Measurements from ENCODE around the gene CXorf66. TPM values are rescaled to one million over a fixed set of nuclear protein-coding genes. Genes with fewer than 3 reads are reported as not detected.
"Not testable (repeated sequence)": the region's sequence is repeated elsewhere in the genome, so short reads cannot be mapped to it uniquely, and the experiment has no call there.

The CXorf66 gene, protein sequence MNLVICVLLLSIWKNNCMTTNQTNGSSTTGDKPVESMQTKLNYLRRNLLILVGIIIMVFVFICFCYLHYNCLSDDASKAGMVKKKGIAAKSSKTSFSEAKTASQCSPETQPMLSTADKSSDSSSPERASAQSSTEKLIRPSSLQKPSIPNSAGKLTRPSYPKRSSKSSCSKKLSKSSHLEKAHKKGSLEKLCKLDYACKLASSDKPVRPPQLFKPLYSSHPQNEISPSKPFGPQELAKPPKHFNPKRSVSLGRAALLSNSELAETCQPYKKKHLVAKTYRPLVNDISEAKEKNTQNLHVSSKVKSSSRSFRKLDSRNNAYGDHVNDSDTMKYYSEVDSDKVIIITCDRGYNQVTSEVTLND
- not detected for polyA plus RNA-seq (ENCODE audit: insufficient read depth in 1 of 5, insufficient read length in 5 of 5, low replicate concordance in 1 of 5)
- long read RNA-seq, donor 1: 0 reads
- long read RNA-seq, donor 2: 0 reads
- long read RNA-seq, donor 3: 0 reads
- long read RNA-seq, donor 4: 0 reads
- long read RNA-seq, donor 5: 0 reads
- long read RNA-seq, donor 6: 0 reads
- long read RNA-seq, donor 7: 0 reads
- long read RNA-seq, donor 8: 0 reads

DNA sequence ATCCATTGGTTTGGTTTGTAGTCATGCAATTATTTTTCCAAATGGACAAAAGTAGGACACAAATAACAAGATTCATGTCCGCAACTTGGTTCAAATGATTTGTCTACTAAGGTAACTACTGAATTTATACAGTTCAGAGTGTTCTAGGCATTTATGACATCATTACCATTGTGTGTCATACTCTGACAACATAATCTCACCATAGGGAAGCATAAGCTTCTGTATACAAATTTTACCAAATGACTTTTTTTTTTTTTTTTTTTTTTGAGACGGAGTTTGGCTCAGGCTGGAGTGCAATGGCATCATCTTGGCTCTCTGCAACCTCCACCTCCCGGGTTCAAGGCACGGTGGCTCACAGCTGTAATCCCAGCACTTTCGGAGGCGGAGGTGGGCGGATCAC is at the start of gene CXorf66:
Gene CXorf66, minus strand, starts transcription at position 101 of the 400 bp plus-strand sequence. Its CDS starts 25 bp downstream, at position 76.
- no peak for DNase-seq

DNA sequence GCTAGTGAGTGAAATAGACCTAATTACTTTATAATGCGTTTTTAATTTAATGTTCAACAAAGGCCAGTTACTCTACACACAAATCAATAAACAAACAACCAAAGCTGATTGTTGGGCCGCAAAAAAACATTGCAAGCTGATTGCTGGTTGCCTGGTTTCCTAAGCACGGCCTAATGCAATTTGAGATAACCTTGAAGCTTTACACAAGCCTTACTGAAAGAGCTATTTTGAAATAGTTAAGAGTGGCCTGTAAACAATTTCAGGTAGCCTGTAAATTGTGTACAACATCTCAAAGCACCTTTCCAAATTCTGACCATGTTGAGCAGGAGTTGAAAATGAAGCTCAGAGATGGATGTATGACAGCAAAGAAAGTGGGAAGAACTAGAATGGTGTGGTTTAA is 17.5 kb upstream of the CXorf66 start:
- no peak for DNase-seq

DNA sequence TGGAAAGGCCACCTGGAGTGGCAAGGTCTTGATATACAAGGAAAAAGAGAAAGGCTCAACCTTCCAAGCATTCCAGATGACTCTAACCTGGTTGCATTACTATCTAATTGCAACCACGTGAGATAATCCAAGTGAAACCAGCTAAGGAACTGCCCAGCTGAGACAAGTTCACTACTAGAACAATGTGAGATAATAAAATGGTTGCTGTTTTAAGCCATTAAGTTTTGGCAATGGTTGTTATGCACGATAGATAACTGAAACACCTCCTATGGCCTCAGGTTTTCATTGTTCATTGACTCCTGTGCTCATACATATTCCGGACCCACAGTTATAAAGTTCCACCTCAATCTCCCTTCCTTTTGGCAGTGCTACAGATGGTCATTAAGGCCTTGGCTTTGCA is 9.2 kb upstream of the CXorf66 start:
- no peak for DNase-seq

DNA sequence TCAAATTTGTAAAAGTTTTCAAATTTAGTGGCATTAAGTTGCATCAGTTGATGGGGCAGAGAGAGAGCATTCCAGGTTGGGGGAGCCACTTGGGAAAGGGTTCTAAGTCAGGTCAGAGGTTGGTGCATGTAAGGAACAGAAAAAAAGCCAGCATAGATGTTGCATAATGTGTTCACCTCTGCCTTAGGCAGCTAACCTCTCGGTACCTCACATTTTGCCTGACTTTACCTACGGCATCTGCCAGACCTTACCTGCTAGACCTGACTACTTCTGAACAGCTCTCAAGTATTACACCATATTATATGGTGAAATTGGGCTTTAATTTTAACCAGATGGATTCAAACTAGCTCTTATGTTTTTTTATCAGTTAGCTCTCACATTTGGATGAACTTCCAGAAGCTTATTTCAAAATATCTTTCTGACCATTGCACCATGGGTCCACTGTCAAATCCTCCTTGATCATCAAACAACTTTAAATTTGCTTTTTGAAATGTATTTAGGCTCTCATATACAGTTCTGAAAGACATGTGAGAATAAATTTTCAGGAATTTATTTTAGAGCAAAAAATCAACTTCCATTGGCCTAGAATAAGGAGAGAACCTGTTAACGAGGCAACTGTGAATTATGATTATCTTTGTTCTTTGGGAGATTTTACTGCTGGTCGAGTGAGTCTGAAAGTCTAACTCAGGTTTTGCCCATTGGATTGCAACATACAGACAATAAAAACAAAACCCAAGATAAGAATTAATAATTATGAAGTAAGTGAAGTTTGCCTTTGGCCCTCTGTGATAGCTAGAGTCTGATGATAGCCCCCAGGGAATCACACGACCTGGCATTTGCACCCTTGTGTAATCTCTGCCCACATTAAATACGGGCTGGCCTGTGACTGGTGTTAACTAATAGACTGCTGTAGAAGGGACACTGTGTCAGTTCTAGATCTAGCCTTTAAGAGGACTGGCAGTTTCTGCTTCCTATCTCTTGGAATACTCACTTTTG is 7.6 kb upstream of the CXorf66 start:
- DNase-seq: no peak

DNA sequence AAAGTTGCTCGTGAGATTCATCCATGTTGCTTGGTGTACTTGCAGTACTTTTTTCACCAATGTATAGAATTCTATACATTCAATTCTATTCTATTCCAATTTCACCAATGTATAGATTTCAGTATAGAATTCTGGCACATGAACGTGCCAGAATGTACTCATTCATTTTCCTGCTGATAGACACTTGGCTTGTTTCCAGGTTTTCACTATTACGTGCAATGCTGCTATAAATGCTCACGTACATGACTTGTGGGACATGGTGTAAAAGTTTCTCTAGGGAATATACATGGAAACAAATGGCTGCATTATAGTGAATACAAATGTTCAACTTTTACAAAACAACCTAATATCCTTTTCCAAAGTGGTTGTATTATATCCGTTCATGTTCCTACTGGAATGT is 6.8 kb upstream of the CXorf66 start:
- no peak for DNase-seq

DNA sequence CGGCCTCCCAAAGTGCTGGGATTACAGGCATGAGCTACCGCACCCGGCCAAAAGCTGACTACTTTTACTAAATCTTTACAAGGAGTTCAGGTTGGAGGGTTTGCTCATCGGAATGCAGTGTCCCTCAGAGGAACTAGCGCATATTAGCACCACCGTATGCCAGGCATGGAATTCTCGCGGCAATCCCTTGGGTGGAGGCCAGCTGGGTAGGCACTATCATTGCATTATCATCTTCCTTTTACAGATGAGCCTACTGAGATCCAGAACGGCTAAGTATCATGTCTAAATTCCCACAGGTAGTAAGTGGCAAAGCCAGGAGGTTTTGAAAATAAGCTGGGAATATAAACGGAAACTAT is 6.1 kb upstream of the CXorf66 start:
- no peak for DNase-seq

DNA sequence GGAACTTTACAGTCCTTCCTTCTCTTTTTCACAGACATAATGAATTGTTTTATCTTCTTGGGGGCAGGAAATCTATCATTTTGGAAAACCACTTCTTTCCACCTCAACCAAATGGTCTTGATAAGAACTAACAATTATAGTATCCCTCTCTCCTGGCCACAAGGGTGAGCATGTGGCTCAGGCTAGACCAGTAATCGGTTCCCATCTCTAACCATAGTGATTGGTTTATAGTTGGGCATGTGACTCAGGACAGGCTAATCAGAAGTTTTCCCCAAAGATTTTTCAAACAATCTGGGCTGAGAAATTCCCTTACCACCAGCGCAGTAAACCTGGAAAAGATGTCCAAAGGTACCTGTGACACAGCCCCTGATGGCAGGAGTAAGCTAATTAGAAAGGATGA is 4.0 kb upstream of the CXorf66 start:
- DNase-seq: no peak

DNA sequence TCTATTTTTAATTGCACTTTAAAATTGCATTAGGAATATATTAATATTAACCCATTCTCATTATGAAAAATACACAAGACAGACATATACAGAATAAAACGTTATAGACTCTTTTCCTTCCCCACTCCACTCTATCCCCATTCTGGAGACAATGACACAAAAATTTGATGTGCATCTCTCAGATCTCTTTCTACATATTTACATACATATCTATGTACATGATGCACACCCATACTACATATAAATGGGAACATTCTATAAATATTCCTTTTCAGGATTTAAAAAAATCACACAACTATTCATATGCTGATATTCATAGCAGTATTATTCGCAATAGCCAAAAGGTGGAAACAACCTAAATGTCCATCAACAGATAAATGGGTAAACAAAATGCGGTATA is 2.4 kb upstream of the CXorf66 start:
- DNase-seq: no peak

DNA sequence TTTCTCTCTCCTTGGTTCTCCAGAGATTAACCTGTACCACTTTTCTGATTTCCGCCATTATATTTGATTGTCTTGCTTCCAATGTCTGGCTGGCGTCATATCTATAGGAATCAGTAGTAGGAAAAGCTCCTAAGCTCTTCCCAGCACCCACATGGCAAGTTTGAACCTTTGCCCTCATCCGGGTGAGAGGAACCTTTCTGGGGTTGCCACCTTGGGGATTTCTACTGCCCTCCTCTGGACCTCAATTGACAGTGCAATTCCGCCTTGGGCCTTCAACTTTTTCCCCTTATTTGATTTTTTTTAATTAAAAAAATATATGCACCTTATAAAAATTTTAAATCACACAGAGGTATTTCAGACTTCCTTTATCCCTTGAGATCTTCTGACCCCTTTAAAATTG is 2.0 kb upstream of the CXorf66 start:
- no peak for DNase-seq

DNA sequence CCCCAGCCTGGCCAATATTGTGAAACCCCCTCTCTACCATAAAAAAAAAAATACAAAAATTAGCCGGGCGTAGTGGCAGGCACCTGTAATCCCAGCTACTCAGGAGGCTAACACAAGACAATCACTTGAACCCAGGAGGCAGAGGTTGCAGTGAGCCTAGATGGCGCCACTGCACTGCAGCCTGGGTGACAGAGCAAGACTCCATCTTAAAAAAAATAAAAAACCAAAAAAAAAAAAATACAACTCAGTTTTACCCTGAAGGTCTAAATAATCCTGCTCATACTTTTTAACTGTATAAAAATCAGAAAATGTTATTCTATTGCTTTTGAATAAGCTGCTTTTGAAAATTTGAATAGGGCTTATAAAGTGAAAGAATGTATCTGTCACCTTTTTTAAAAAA is 838 bp upstream of the CXorf66 start:
- not testable (repeated sequence) for DNase-seq

DNA sequence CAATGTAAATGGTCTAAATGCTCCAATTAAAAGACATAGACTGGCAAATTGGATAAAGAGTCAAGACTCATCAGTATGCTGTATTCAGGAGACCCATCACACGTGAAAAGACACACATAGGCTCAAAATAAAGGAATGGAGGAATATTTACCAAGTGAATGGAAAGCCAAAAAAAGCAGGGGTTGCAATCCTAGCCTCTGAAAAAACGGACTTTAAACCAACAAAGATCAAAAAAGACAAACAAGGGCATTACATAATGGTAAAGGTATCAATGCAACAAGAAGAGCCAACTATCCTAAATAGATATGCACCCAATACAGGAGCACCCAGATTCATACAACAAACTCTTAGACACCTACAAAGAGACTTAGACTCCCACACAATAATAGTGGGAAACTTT is 4.2 kb downstream of the CXorf66 start:
- not testable (repeated sequence) for DNase-seq

DNA sequence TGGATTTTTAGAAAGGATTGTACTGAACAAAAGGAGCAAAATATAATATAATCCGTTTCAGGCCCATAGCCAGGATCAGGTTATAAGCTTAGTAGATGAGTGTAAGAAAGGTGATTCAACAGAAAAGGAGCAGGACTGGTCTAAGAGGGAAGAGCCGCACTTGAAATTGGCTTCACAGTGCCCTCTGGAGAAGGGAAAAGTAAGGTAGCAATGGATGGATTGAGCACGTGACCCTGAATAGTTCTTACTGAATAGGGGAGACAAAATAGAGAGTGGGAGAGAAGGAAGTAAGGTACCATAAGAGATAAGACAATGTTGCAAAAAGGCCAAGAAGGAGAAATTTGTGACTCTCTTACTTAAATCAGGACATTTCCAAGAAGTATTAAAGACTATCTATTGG is 15.6 kb downstream of the CXorf66 start:
- DNase-seq: no peak

DNA sequence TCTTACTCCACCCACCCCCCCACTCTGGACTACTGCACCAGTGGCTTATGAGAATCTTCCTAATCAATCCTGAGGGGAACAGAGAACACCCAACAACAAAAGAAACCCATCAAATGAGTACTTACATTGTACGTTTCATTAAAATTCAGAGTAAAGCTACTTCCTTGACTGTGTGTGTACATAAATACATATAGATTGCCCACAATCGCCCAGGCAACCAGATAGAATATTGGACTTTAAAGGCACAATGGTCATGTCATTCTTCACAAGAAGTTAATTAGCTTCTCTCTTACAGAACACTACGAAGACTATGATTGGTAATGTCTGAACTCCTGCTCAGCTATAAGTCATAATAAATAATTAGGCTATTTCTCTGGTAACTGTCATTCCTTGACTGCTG is 20.2 kb downstream of the CXorf66 start:
- DNase-seq: no peak

DNA sequence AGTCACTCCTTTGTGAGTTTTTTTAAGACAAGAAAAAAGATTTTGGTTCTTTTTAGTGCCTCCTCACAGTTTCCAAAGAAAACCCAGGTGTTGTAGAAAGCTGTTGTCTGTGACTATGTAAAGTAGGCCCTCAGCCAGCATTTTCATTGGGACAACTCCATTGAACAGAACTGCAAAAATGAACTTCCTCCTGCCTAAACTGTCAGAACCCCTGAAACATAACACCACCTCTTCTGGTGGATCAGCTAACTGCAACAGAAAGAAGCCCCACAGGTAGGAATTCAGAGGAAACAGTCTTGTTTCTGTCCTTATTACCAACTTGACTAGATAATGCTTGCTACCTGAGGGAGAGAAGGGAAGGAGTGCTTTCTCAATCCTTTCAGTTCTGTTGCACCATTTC is 29.1 kb downstream of the CXorf66 start:
- no peak for DNase-seq

DNA sequence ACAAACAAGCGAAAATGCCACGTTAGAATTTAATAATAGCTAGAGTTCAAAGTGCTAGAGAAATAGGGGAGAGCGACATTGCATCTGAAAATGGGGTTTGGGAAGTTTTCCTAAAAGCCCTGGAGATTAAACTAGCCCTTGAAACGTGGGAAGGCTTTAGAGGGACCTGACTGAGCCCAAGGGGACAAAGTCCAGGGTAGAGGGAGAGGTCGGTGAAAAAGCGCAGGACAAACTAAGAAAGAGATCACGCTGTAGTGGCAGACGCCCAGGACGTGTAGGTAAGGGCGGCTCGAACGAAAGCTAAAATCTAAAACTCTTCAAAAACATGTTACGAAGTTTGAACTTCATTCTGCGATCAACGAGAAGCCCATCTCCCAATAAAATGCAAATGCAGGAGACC is 31.4 kb downstream of the CXorf66 start:
- no peak for DNase-seq

DNA sequence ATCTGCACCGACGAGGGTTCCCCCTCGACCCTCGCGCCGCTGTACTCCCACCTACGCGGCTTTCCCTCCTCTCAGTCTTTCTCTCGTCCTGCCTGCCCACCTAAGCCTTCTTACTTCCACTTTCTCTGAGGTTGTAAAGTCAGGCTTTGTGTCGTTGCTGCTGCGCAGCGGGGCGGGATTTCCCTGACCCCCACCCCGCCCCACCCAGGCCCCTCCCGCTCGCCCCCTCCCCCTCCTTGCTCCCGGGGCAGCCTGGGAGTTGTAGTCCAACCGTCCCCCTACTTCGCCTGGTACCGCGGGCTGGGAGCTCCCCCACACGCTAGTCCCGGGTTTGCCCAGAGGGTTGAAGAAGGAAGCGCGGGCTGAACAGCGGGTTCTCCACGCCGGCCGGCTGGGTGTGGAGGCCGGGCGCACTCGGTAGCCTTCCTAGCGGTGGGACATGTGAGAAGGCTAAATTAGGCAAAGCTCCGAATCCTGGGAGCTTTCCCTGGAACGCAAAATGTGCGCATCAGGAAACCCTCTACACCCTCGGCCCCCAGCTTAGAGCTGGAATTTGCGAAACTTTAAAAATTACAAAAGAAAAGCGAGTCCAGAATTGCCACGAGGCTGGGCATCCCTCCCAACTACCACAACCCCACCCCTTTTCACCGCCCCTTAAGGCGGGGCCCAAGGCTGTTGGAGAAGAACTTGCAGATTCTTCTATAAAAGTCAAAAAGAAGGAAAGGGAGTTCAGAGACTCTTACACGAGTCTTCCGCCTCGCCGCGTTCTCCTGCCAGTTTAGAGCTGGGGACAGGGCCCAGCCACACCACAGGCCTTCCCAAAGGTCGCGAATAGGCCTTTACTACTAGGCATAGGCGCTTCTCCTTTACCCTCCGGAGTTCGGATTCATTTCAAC is 32.2 kb downstream of the CXorf66 start, which contains the start of gene ATP11C:
Gene ATP11C, minus strand, starts transcription at position 153 of the 896 bp plus-strand sequence. CDS start 1,011 bp downstream, outside the sequence.
- peak; percentile 79 to 80 for DNase-seq

DNA sequence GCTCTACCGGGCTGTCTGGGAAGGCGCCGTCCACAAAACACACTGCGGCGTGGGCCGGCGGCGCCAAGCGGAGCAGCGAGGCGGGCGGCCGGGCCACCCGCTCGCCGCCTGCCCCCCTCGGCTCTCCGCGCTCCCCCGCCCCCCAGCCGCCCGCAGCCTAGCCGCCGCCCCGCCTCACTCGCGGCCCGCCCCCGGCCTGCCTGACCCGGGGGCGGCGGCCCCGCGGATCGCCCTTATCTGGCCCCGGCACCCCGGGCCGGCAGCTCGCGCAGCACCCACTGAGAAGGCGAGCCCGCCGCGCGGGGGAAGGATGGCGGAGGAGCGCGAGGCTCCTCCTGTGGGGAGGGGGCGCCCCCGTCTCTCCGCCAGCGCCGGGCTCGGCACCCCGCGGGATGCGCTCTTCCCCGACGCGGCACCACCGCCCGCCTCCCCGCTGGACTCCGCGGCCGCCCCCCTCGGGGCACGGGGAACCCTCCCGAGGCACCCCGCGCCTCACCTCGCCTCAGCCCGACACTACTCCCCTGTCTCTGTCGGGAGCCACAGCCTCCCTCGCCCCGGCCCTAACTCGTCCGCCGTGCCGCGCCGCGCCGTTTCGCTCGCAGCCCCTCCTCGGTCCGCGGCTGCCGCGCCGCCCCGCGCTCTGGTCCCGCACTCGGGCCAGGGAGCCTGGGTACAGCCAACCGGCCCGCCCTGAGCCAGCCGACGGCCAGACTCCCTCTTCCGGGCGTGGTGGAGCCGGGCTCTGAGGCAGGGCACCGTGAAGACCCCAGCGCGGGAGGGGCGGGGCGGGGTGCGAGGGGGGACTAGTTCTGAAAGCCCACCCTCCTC is 33.0 kb downstream of the CXorf66 start:
- peak; percentile 10 to 26 for DNase-seq

DNA sequence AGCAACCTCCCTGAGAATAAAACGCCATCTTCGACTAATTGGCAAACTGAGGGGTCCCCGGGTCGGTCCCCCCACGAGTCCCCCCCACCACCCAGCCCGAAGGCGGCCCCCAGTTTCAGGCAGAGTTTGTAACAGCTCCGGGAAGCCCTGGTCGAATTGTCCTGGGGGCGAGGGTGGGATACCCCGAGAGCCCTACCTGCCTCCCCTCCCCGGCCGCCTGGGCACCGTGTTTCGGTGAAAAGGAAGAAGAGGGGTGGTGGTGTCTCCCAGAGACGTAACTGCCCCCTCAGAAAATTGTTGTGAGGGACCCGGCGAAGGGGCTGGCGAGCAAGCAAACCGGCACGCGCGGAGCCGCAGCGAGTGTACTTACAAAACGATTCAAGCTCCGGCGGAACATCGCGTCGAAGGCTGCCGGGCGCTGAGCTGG is 33.7 kb downstream of the CXorf66 start:
- no peak for DNase-seq

DNA sequence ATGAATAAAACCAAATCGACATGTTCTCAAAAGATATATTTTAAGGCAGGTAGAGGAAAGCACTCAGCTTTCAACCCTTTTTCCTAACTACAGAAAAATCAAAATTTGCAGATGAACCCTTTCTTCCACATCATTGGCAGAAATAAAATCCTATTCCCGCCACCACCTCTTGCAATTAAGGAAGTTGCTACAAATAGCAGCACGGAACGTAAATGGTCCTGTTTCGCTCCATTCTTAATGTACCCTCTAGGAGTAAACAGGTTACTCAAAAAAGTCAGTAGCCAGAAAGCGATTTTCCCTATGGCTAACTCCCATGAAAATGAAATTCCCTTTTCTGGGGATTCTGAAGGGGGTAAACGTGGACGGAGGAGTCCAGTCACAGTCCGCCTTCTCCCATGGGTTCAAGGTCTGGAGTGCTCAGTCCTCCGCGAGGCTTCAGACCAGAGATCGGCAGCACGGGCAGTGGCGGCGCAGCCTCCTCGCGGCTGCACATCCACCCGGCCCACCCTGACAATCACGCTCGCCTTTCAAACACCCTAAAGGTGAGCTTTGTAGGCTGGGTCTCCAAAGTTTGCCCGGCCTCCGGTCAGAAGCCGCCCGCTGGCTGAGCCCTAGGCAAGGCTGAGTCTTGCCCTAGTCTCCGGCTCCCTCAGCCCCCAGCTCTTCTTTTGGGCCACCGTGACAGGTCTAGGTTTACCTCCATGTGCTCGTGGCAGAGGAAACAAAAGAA is 34.2 kb downstream of the CXorf66 start:
- no peak for DNase-seq

DNA sequence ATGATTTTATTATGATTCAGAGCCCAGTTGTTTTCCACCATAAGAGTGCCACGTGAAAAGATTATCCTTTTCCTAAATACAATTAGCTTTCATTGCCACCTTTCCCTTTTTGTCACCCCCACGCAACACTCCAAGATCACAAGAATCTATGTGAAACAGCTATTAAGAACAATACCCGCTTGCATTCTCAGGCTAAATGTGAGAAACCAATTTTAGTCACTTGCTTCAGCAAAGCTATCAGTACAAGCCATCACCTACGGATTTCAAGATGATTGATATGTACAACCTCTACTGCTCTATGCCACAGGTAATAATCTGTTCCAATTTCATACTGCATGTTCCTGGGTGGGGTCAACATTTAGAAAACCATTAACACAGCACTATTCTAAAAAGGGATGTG is 34.9 kb downstream of the CXorf66 start:
- no peak for DNase-seq
